ENCODE measurements around the gene TRIM5.

The TRIM5 gene

DNA sequence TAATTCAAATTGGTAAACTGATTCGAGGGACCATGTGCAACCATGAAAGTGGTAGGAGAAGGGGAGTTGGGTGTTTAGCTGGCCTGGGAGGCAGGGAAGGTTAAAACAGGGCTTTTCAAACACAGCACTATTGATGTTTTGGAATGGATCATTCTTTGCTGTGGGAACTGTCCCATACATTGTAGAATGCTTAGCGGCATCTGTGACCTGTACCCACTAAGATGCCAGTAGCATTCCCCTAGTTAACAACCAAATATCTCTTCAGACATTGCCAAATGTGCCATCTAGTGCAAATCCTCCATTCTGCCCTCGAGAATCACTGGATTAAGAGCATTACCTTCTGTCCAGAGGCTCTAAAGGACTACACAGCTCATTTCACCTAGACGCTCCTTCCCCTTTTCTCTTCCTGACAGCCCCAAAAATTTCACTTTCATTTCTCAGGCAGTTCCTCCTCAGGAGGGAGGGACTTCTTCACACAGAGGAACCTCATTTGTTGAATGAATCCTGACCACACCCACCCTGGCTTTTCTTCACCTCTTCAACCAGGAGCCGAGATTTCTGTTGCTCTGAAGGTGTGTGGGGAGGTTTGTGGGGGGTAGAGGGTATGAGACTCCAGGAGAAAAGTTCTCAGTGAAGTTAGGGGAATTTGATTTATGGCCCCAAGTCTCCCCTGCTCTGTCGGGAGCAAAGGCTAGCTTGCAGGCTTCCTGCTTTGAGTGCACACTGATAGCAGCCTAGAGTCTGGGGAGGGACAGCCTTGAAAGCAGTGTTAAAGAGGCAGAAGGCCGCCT lies 60.2 kb downstream of the TRIM5 start, which contains the start of gene TRIM34:
Gene TRIM34, plus strand, starts transcription at position 513 of the 791 bp plus-strand sequence. CDS start 7,331 bp downstream, outside the sequence.
- peak; percentile 70 for DNase-seq (ENCODE audit: low spot score)

- DNase-seq (ENCODE audit: low spot score), result no peak
These were observed 62.1 kb downstream of the TRIM5 start for GRCh38 chr11:5622802-5623201.

- DNase-seq (ENCODE audit: low spot score), result no peak
These were observed 63.3 kb downstream of the TRIM5 start for GRCh38 chr11:5621580-5621979.

- DNase-seq (ENCODE audit: low spot score), result no peak
These were observed 64.0 kb downstream of the TRIM5 start for GRCh38 chr11:5620651-5621521.

DNA sequence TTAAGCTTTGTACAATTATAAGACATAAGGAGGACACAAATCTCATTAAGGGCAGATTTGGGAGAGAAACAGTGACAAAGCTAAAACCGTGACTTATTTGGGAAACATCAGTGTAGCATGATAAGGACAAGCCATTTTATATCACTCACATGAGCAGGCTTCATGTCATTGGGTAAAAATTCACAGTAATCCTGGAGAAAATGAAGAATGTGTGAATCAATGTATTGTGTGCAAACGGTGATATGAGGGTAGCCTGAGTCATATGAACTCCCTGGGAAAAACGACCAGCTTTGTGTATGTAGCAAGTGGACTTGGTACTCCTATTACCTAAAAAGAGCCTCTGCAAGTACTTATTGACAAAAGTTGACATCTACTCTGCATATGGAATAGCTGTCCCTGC lies 66.1 kb downstream of the TRIM5 start:
- no peak for DNase-seq (ENCODE audit: low spot score)
